Esophagus squamous epithelium (tissue), 5 donors: Measurements from ENCODE around the gene LDLR. TPM values are rescaled to one million over a fixed set of nuclear protein-coding genes. Genes with fewer than 3 reads are reported as not detected.
"Not testable (repeated sequence)": the region's sequence is repeated elsewhere in the genome, so short reads cannot be mapped to it uniquely, and the experiment has no call there.

Experiments
- DNase-seq: peaks from one replicate; lab custom pipeline; 2025; lab: John Stamatoyannopoulos, UW
- H3K27ac ChIP-seq, 4 donors: fragments of 200-600 bp; sonication (generic); one replicate each; pipeline ENCODE4 v1.5.1; 2016 to 2019; ENCODE audit warnings: mild to moderate bottlenecking in 1 of 4
- H3K27me3 ChIP-seq, 4 donors: fragments of 200-600 bp; sonication (generic); 1 replicate in 3 of 4; 2 replicates in 1 of 4; pipeline versions ENCODE4 v1.5.1 to v1.6.0; 2017 to 2021; ENCODE audit warnings: antibody characterized with exemption in 1 of 4
- H3K36me3 ChIP-seq, 3 donors: fragments of 200-600 bp; sonication (generic); one replicate each; pipeline ENCODE4 v1.5.1; 2016 to 2019
- H3K4me1 ChIP-seq, 3 donors: fragments of 200-600 bp; sonication (generic); one replicate each; pipeline ENCODE4 v1.5.1; 2017 to 2019
- H3K4me3 ChIP-seq, 4 donors: fragments of 200-600 bp; sonication (generic); 1 replicate in 3 of 4; 2 replicates in 1 of 4; pipeline ENCODE4 v1.5.1; 2016 to 2019; ENCODE audit warnings: mild to moderate bottlenecking in 2 of 4, moderate library complexity in 1 of 4
- H3K9me3 ChIP-seq, 3 donors: fragments of 200-600 bp; sonication (generic); one replicate each; pipeline ENCODE4 v1.5.1; 2016 to 2019
- CTCF ChIP-seq, 6 experiments: fragments of 450-650 bp in 4 of 6; fragments of 200-600 bp in 2 of 6; sonication (generic) in 2 of 6; IDR thresholded peaks; one replicate each; pipeline ENCODE4 v1.5.1; 2016 to 2019; ENCODE audit warnings: antibody characterized with exemption in 6 of 6, mild to moderate bottlenecking in 4 of 6, moderate library complexity in 4 of 6
- POLR2A ChIP-seq, 4 donors: fragments of 450-650 bp; IDR thresholded peaks; one replicate each; pipeline ENCODE4 v1.6.1; 2017; ENCODE audit warnings: antibody characterized with exemption in 4 of 4, mild to moderate bottlenecking in 4 of 4, moderate library complexity in 3 of 4
- WGBS, 2 donors: methylation state at CpG; one replicate each; pipeline ENCODE4 v1.1.5; 2018; 5-methylcytosine and 5-hydroxymethylcytosine counted together
- intact Hi-C: fragments of 100-400 bp; cut with DNase I; formaldehyde crosslinking; loops from one replicate; pipeline ENCODE4 v1.15.0; 2022
- total RNA-seq, 4 donors: library from RNA; depleted of rRNA; stranded (reverse); fragments of >200 nt; gene quantifications; one replicate each; pipeline ENCODE4 v1.1.0, GENCODE V29; 2016
- donor health status: DM: yes; HTN: yes; CAD: no.

LDLR gene
- total RNA-seq, 4 donors from 2014 or later, result 58.9 to 207 (median 149) TPM

- peaks cover 6 to 41% (median 11%) of the 10 kb centered on the region in 3 donors for H3K4me1 ChIP-seq
- no peak overlapping the region for H3K4me3 ChIP-seq
- no peaks in the 10 kb centered on the region for H3K9me3 ChIP-seq
- no peak for TF ChIP-seq POLR2A (IDR thresholded peaks at IDR 0.05)
- no peak for TF ChIP-seq CTCF (IDR thresholded peaks at IDR 0.05)
- DNase-seq, result no peak
- H3K27me3 ChIP-seq, result no peaks in the 10 kb centered on the region
- intact Hi-C loops, result no loop called here
- peak overlapping the region; percentile 12 to 74 (median 72) for H3K27ac ChIP-seq
- H3K36me3 ChIP-seq, result peaks cover 5 to 57% (median 6%) of the 10 kb centered on the region in 3 donors
- WGBS, 2 donors, result 26 to 45% methylated on average over 5 to 9 of the region's 11 CpGs
Observed at GRCh38 chr19:11179716-11180297, 90.5 kb downstream of the LDLR start.

GRCh38 chr19:11180346-11180745 is 91.1 kb downstream of the LDLR start:
- Histone ChIP-seq H3K4me3 (no peak overlapping the region), H3K27ac (peak overlapping the region; percentile 12 to 74 (median 72)), H3K36me3 (peaks cover 5 to 52% (median 6%) of the 10 kb centered on the region in 3 donors), H3K9me3 (no peaks in the 10 kb centered on the region), H3K4me1 (peaks cover 6 to 46% (median 11%) of the 10 kb centered on the region in 3 donors), H3K27me3 (no peaks in the 10 kb centered on the region)
- DNase-seq, result no peak
- WGBS, 2 donors, result 46 to 84% methylated on average over 5 to 8 of the region's 8 CpGs
- intact Hi-C loops, result no loop called here
- TF ChIP-seq POLR2A (IDR thresholded peaks at IDR 0.05) (no peak), CTCF (IDR thresholded peaks at IDR 0.05) (no peak)

GRCh38 chr19:11180975-11181374 is 91.7 kb downstream of the LDLR start:
- H3K9me3 ChIP-seq, DNase-seq, H3K4me3 ChIP-seq, H3K27me3 ChIP-seq, intact Hi-C loops: not testable (repeated sequence)
- H3K4me1 ChIP-seq, result peaks cover 6 to 52% (median 11%) of the 10 kb centered on the region in 3 donors
- peaks cover 5 to 50% (median 5%) of the 10 kb centered on the region in 3 donors for H3K36me3 ChIP-seq
- WGBS, 2 donors, result 77 to 87% methylated on average over 6 to 8 of the region's 8 CpGs
- peak overlapping the region; percentile 19 to 74 (median 72) for H3K27ac ChIP-seq

- TF ChIP-seq POLR2A (IDR thresholded peaks at IDR 0.05) (no peak), CTCF (IDR thresholded peaks at IDR 0.05) (no peak)
- DNase-seq, result no peak
- 93 to 98% methylated on average over 4 of the region's 4 CpGs for WGBS, 2 donors
- no peaks in the 10 kb centered on the region for H3K9me3 ChIP-seq
- H3K27me3 ChIP-seq, result no peaks in the 10 kb centered on the region
- peaks cover under 1 to 50% (median 5%) of the 10 kb centered on the region in 3 donors for H3K36me3 ChIP-seq
- intact Hi-C loops, result no loop called here
- H3K4me3 ChIP-seq, result no peak overlapping the region
- peaks cover 6 to 57% (median 11%) of the 10 kb centered on the region in 3 donors for H3K4me1 ChIP-seq
- H3K27ac ChIP-seq, result peak overlapping the region; percentile 19 to 74 (median 72)
Observed at GRCh38 chr19:11181488-11181887, 92.2 kb downstream of the LDLR start.

Other genes with a start within 250 kb of the LDLR start
- 1 to 10 TPM in 1 of 4 donors, under 1 TPM in 1, not detected in 2; 0.38 to 1.3 TPM for gene C19orf38, start 241.0 kb upstream of the LDLR start, total RNA-seq
- 10 to 100 TPM; 21.4 to 35.4 (median 28.5) TPM for gene CARM1, start 217.9 kb upstream of the LDLR start, total RNA-seq
- gene YIPF2, start 160.8 kb upstream of the LDLR start, total RNA-seq, result 10 to 100 TPM; 39.6 to 63.2 (median 44.0) TPM
- gene TIMM29, start 160.7 kb upstream of the LDLR start, total RNA-seq, result 10 to 100 TPM; 23.6 to 35.6 (median 27.3) TPM
- 100 to 1,000 TPM in 2 of 4 donors, 10 to 100 TPM in 2; 62.8 to 142 (median 93.4) TPM for gene SMARCA4, start 128.4 kb upstream of the LDLR start, total RNA-seq
- 10 to 100 TPM in 1 of 4 donors, 1 to 10 TPM in 3; 2.9 to 10.9 (median 6.3) TPM for gene SPC24, start 66.3 kb downstream of the LDLR start, total RNA-seq
- gene KANK2, start 108.1 kb downstream of the LDLR start, total RNA-seq, result 100 to 1,000 TPM in 1 of 4 donors, 10 to 100 TPM in 3; 29.3 to 287 (median 57.1) TPM
- not detected for gene ANGPTL8, start 150.2 kb downstream of the LDLR start, total RNA-seq
- gene DOCK6, start 173.1 kb downstream of the LDLR start, total RNA-seq, result 10 to 100 TPM; 19.7 to 94.0 (median 33.3) TPM
- not detected for gene TSPAN16, start 206.7 kb downstream of the LDLR start, total RNA-seq